HG03064 (cell line): ENCODE results near the gene INHBB.
"Not testable (repeated sequence)": the region's sequence is repeated elsewhere in the genome, so short reads cannot be mapped to it uniquely, and the experiment has no call there.

Experiments
- ATAC-seq: cut with Tn5 transposase; IDR thresholded peaks from one replicate; pipeline ENCODE4 v1.9.1; 2021; ENCODE audit warnings: low read depth; ENCODE audit not compliant: unreplicated experiment

Gene INHBB

GRCh38 chr2:120376679-120377640 is 31.0 kb downstream of the INHBB start:
- ATAC-seq, result no peak

GRCh38 chr2:120378605-120379004 is 32.7 kb downstream of the INHBB start:
- no peak for ATAC-seq

GRCh38 chr2:120379916-120380893 is 34.3 kb downstream of the INHBB start:
- no peak for ATAC-seq

DNA sequence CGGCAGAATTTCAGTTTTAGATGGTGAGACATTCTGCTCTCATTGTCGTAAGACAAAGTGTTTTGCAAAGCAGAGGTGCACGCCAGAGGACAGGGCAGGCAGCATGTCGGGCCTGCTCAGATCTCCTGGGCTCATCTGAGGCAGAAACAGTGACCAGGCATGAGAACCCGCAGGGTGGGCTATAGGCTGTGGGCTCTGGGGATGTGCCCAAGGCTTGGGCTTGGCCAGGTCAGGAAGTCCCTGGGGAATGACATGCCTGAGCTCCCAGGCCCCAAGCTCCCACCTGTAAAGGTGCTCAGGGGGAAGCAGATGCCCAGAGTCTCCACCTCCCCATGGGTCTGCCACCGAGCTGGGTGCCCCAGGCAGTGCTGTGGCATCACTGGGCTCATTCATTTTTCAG is 35.3 kb downstream of the INHBB start:
- ATAC-seq, result no peak

GRCh38 chr2:120381661-120382060 is 35.7 kb downstream of the INHBB start:
- ATAC-seq, result no peak

DNA sequence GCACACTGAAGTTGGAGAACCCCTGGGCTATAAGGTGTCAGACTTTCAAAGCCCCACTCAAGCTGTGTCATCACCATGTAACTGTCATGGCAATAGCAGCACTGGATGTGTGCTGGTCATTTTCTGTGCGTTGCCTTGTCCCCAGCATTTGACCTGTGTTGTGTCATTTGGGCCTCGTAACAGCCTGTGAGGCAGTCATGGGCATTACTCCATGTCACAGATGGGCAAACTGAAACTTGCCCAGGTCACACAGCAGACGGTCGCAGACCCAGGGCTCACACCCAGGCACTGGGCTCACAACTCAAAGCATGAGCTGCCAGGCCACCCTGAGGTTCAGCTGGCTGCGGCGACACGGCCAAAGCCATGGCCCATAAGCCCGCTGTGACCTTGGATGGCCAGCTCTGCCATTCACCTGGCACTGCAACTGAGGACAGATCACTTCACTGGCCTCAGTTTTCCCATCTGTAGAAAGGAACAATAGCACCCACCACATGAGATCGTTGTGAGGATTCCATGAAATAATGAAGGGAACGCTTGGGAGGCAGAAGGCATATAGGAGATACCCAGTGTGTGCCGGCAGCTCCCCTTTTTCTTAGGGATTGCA is 36.7 kb downstream of the INHBB start:
- ATAC-seq, result no peak

- ATAC-seq, result no peak
Measured at GRCh38 chr2:120383191-120383590, 37.3 kb downstream of the INHBB start.

GRCh38 chr2:120383631-120384340 is 37.9 kb downstream of the INHBB start:
- ATAC-seq, result no peak

- ATAC-seq, result no peak
Measured at GRCh38 chr2:120384486-120385354, 38.8 kb downstream of the INHBB start.

GRCh38 chr2:120385355-120386127 is 39.6 kb downstream of the INHBB start:
- ATAC-seq, result no peak

GRCh38 chr2:120388222-120389035 is 42.5 kb downstream of the INHBB start:
- ATAC-seq, result no peak

GRCh38 chr2:120389036-120389391 is 43.1 kb downstream of the INHBB start:
- no peak for ATAC-seq

DNA sequence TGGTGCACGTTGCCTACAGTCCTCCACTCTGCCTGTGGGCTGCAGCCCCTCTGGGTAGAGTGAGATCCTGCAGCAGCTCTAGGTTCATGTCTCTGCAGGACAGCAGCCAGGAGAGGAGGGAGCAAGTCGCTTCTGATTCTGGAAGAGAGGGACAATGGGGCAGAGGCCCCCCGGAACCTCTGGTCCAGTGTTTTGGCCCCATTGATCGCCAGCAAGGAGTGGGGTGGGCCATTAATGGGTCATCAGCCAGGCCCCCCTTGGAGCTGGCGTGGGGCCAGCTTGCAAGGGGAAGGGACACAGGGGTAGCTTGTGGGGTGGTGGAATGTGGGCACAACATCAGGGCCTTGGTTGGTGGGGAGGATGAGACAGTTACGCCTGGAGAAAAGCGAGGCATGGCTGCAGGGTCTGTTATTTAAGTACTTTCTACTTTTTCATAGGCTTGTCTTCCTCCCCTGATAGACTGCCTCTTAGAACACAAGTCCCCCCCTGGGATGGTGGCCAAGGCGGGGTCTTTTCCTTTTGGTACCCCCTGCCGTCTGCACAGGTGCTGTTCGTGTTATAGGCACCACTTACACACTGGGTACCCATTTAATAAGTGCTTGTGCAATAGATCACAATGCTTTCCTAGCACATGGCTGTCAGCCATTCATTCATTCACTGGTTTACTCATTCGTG is 44.6 kb downstream of the INHBB start:
- ATAC-seq, result no peak

DNA sequence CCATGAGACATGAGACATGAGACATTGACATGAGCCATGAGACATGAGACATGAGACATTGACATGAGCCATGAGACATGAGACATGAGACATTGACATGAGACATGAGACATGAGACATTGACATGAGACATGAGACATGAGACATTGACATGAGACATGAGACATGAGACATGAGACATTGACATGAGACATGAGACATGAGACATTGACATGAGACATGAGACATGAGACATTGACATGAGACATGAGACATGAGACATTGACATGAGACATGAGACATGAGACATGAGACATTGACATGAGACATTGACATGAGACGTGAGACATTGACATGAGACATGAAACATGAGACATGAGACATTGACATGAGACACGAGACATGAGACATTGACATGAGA is 45.4 kb downstream of the INHBB start:
- ATAC-seq, result not testable (repeated sequence)

- ATAC-seq, result no peak
Measured at GRCh38 chr2:120391911-120392665, 46.2 kb downstream of the INHBB start.

GRCh38 chr2:120392923-120393322 is 47.0 kb downstream of the INHBB start:
- ATAC-seq, result no peak
